Stimulated activated naive CD8-positive, alpha-beta T cell treated with anti-CD3 and anti-CD28 coated beads, Interleukin-15, amount 100 ng/mL, for 72 hours (primary cell): ENCODE data around the gene CUZD1.

ENCODE experiments used
- ATAC-seq: fragments of 150-1000 bp; cut with Tn5 transposase; 2 replicates; pipeline ENCODE4 v1.10.0; 2021; ENCODE audit warnings: mild to moderate bottlenecking, moderate library complexity
- DNase-seq, 2 donors: peaks; one replicate each; pipeline ENCODE4 v3.0.0; 2021 to 2022
- H3K27ac Mint-ChIP-seq, 2 donors: one replicate each; pipeline ENCODE4 v1.8.0; 2022; ENCODE audit warnings: mild to moderate bottlenecking in 2 of 2, mixed read lengths in 2 of 2, moderate library complexity in 2 of 2
- H3K27me3 Mint-ChIP-seq: one replicate; pipeline ENCODE4 v1.8.0; 2022; ENCODE audit warnings: mixed read lengths
- H3K4me1 Mint-ChIP-seq: one replicate; pipeline ENCODE4 v1.8.0; 2022; ENCODE audit warnings: mild to moderate bottlenecking, mixed read lengths
- H3K4me3 Mint-ChIP-seq, 2 donors: one replicate each; pipeline ENCODE4 v1.8.0; 2022; ENCODE audit warnings: mild to moderate bottlenecking in 2 of 2, mixed read lengths in 2 of 2, moderate library complexity in 1 of 2
- H3K9me3 Mint-ChIP-seq, 2 donors: one replicate each; pipeline ENCODE4 v1.8.0; 2022; ENCODE audit warnings: mixed read lengths in 2 of 2

CUZD1 gene

DNA sequence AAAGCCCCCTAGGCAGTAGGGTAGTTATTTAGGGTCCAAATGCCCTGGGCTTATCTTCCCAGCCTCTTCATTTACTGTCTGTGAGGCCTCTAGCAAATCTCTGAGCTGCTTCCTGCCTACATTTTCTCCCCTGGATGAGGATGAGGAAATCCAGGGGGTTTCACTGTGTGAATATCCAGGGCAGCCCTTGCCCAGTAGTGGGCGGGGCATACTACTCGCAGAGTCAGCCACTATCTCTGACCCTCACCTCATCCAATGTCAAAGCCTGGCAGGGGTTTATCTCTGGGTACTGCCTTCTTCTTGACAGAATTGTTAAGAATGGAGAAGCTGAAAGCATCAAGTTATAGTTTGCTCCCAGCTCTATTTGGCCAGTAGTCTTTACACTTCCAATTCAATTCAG, 48.9 kb downstream of the CUZD1 start:
- no peak overlapping the region for H3K27ac Mint-ChIP-seq
- no peak for DNase-seq

DNA sequence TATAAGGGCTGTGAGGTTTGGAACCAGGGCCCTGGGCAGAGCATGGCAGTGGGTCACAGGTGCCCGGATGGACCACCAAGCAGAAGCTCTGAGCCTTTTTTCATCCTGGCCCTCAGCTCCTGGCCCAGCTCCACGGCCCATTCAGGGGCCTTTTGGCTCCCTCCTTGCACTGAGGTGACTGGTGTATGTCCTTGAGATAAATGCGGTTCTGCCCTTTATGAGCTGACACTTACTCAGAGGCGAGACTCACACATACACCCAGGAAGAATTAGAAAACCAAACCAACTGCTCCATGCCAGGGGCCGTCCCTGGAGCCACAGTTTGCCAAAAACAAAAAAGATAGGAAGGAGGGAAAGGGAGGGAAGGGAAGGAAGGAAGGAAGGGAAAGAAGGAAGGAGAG, 49.7 kb downstream of the CUZD1 start:
- H3K27ac Mint-ChIP-seq: no peak overlapping the region
- ATAC-seq: no peak
- no peak overlapping the region for H3K4me3 Mint-ChIP-seq
- DNase-seq: no peak
- peaks cover 31% of the 10 kb centered on the region for H3K27me3 Mint-ChIP-seq
- no peaks in the 10 kb centered on the region for H3K9me3 Mint-ChIP-seq
- H3K4me1 Mint-ChIP-seq: no peaks in the 10 kb centered on the region

More for the DNA sequence above, 48.9 kb downstream of the CUZD1 start:
- no peak for ATAC-seq
- Mint-ChIP-seq H3K9me3 (no peaks in the 10 kb centered on the region), H3K4me3 (no peak overlapping the region), H3K4me1 (no peaks in the 10 kb centered on the region), H3K27me3 (peaks cover 29% of the 10 kb centered on the region)

GRCh38 chr10:122786269-122786668, 59.4 kb downstream of the CUZD1 start:
- no peak for DNase-seq
- H3K27ac Mint-ChIP-seq: no peak overlapping the region
- no peak for ATAC-seq
- no peak overlapping the region for H3K4me3 Mint-ChIP-seq
- H3K27me3 Mint-ChIP-seq: peaks cover 14% of the 10 kb centered on the region
- H3K4me1 Mint-ChIP-seq: no peaks in the 10 kb centered on the region
- H3K9me3 Mint-ChIP-seq: peaks cover 0 to 5% of the 10 kb centered on the region in 2 donors

DNA sequence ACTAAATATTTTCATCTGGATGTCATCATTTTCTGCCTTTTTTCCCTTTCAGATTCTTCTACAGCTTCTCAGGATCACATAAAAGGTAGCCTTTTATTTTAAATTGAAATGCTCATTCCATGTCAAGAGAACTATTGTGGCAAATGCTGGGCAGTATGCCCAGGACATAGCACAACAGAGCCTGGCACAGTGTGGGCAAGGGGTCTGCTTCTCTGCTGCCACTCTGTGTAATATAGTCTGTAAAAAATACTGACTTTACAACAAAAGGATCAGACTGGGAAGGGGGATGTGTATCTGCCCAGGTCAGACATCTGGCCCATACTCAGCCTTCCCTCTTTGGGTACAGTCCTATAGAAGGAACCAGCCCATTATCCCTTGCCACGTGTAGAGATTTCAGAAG, 62.7 kb downstream of the CUZD1 start:
- Mint-ChIP-seq H3K27ac (no peak overlapping the region), H3K4me3 (no peak overlapping the region), H3K4me1 (no peaks in the 10 kb centered on the region), H3K9me3 (peaks cover 0 to 5% of the 10 kb centered on the region in 2 donors), H3K27me3 (no peaks in the 10 kb centered on the region)
- ATAC-seq (no peak), DNase-seq (no peak)
